OCI-LY7 (cell line): ENCODE measurements around the gene S100A8. TPM values are rescaled to one million over a fixed set of nuclear protein-coding genes. Genes with fewer than 3 reads are reported as not detected.
"Not testable (repeated sequence)": the region's sequence is repeated elsewhere in the genome, so short reads cannot be mapped to it uniquely, and the experiment has no call there.

Source experiments
- BruUV-seq: library from RNA; stranded (reverse); fragments of 400-500 nt; replicated peaks from 2 replicates; lab custom pipeline; 2021; lab: Mats Ljungman, UMichigan
- CTCF ChIA-PET: fragments of 300-600 bp; sonication (Branson Sonifier 250); formaldehyde crosslinking; loops from one replicate; lab custom pipeline; 2022; ENCODE audit warnings: antibody characterized with exemption; ENCODE audit not compliant: unreplicated experiment; lab: Charles Lee
- POLR2A ChIA-PET: fragments of 300-600 bp; sonication (Branson Sonifier 250); formaldehyde crosslinking; loops from one replicate; lab custom pipeline; 2022; ENCODE audit warnings: antibody characterized with exemption; lab: Charles Lee
- DNase-seq: peaks from one replicate; pipeline ENCODE4 v3.0.0-alpha.2; 2015; ENCODE audit warnings: low spot score
- H2AFZ ChIP-seq: fragments of 200-600 bp; sonication (generic), shearing (Covaris generic); 2 replicates; pipeline ENCODE4 v1.6.1; 2014; ENCODE audit warnings: mild to moderate bottlenecking, antibody characterized with exemption, low read length, moderate library complexity
- H3K27ac ChIP-seq: fragments of 200-600 bp; sonication (generic); 2 replicates; pipeline ENCODE4 v1.5.1; 2014; ENCODE audit warnings: mixed run types, low read depth, mild to moderate bottlenecking, moderate library complexity, low read length, inconsistent platforms; ENCODE audit not compliant: poor library complexity, severe bottlenecking
- H3K36me3 ChIP-seq: fragments of 200-600 bp; sonication (generic); 2 replicates; pipeline ENCODE4 v1.6.1; 2014; ENCODE audit warnings: mild to moderate bottlenecking, antibody characterized with exemption, low read length, moderate library complexity, mixed read lengths; ENCODE audit not compliant: insufficient read depth
- H3K4me1 ChIP-seq: fragments of 200-600 bp; sonication (generic); 2 replicates; pipeline ENCODE4 v1.5.1; 2014; ENCODE audit warnings: mild to moderate bottlenecking, low read length; ENCODE audit not compliant: insufficient read depth, poor library complexity, severe bottlenecking
- H3K4me2 ChIP-seq: fragments of 200-600 bp; sonication (generic); 2 replicates; pipeline ENCODE4 v1.6.1; 2014; ENCODE audit warnings: mild to moderate bottlenecking, low read length
- H3K4me3 ChIP-seq: fragments of 200-600 bp; sonication (generic); 2 replicates; pipeline ENCODE4 v1.5.1; 2014; ENCODE audit warnings: mild to moderate bottlenecking, low read depth, low read length; ENCODE audit not compliant: poor library complexity, severe bottlenecking
- H3K79me2 ChIP-seq: fragments of 200-600 bp; sonication (generic); 2 replicates; pipeline ENCODE4 v1.6.1; 2016; ENCODE audit warnings: low read depth, mild to moderate bottlenecking, low read length, moderate library complexity, mixed read lengths; ENCODE audit not compliant: insufficient read depth
- H3K9me2 ChIP-seq: fragments of 200-600 bp; sonication (generic); 2 replicates; pipeline ENCODE4 v1.6.1; 2016; ENCODE audit warnings: mild to moderate bottlenecking, low read length, mixed read lengths; ENCODE audit not compliant: insufficient read depth
- H3K9me3 ChIP-seq: fragments of 200-600 bp; sonication (generic); 2 replicates; pipeline ENCODE4 v1.6.1; 2014; ENCODE audit warnings: mild to moderate bottlenecking, mixed run types, low read length, mixed read lengths
- H4K20me1 ChIP-seq: fragments of 200-600 bp; sonication (generic); 2 replicates; pipeline ENCODE4 v1.6.1; 2014; ENCODE audit warnings: mild to moderate bottlenecking, antibody characterized with exemption, low read length, moderate library complexity, mixed read lengths; ENCODE audit not compliant: insufficient read depth
- CTCF ChIP-seq: fragments of 200-600 bp; sonication (generic); conservative IDR thresholded peaks from 2 replicates; pipeline ENCODE4 v1.5.1; 2014; ENCODE audit warnings: mild to moderate bottlenecking, antibody characterized with exemption, low read length, moderate library complexity, mixed read lengths
- EZH2phosphoT487 ChIP-seq: fragments of 200-600 bp; sonication (generic); IDR thresholded peaks from 2 replicates; pipeline ENCODE4 v1.6.1; 2018; ENCODE audit warnings: low read depth, borderline replicate concordance, mild to moderate bottlenecking, mixed run types, antibody characterized with exemption, low read length, moderate library complexity, mixed read lengths
- intact Hi-C: fragments of 100-400 bp; cut with micrococcal nuclease; formaldehyde crosslinking; loops from one replicate; pipeline ENCODE4 v1.10.0; 2022; ENCODE audit not compliant: unreplicated experiment
- total RNA-seq, 2 experiments: library from RNA; depleted of rRNA in 1 of 2; stranded (reverse); fragments of >200 nt in 1 of 2; shearing (Covaris generic) in 1 of 2; gene quantifications; 2 replicates each; pipeline ENCODE4 v1.2.3, GENCODE V29; 2014 to 2022

S100A8 gene
- total RNA-seq, 2 experiments from 2014 or later = not detected

- Histone ChIP-seq H3K9me2 (no peaks in the 10 kb centered on the region), H3K79me2 (no peaks in the 10 kb centered on the region), H3K9me3 (no peaks in the 10 kb centered on the region), H3K36me3 (no peaks in the 10 kb centered on the region), H4K20me1 (no peaks in the 10 kb centered on the region), H2AFZ (no peak overlapping the region), H3K4me2 (no peak overlapping the region), H3K4me3 (no peak overlapping the region), H3K4me1 (no peaks in the 10 kb centered on the region), H3K27ac (no peak overlapping the region)
- DNase-seq = no peak
- no TSS peak for BruUV-seq
- intact Hi-C loops = no loop called here
- CTCF ChIA-PET = no interaction called here
- no peak for TF ChIP-seq CTCF
- TF ChIP-seq EZH2phosphoT487 = no peak
- POLR2A ChIA-PET = no interaction called here
These were observed 26.4 kb upstream of the S100A8 start for GRCh38 chr1:153417136-153417888.

- Histone ChIP-seq H3K79me2 (no peaks in the 10 kb centered on the region), H3K9me2 (no peaks in the 10 kb centered on the region), H3K4me2 (no peak within 1 kb of the TSS), H3K9me3 (no peaks in the 10 kb centered on the region), H3K36me3 (no peaks in the 10 kb centered on the region), H4K20me1 (no peaks in the 10 kb centered on the region), H3K4me3 (no peak within 1 kb of the TSS), H2AFZ (no peak within 1 kb of the TSS), H3K27ac (no peak within 1 kb of the TSS), H3K4me1 (no peaks in the 10 kb centered on the region)
- TF ChIP-seq CTCF (no peak), EZH2phosphoT487 (no peak)
- CTCF ChIA-PET = no interaction called here
- no peak for DNase-seq
- BruUV-seq = no TSS peak
- POLR2A ChIA-PET = no interaction called here
- intact Hi-C loops = no loop called here
These were observed 25.1 kb upstream of the S100A8 start, which contains the start of gene S100A7A for GRCh38 chr1:153415850-153416570. TSS of gene S100A7A (plus strand) at chr1:153416520. CDS start at chr1:153418083, 1,563 bp downstream.

- H4K20me1 ChIP-seq, H3K36me3 ChIP-seq, H2AFZ ChIP-seq, H3K4me3 ChIP-seq, CTCF ChIA-PET, H3K9me2 ChIP-seq, H3K4me2 ChIP-seq, H3K4me1 ChIP-seq, DNase-seq, POLR2A ChIA-PET, intact Hi-C loops, H3K9me3 ChIP-seq, H3K79me2 ChIP-seq, H3K27ac ChIP-seq, BruUV-seq: not testable (repeated sequence)
These were observed 23.1 kb upstream of the S100A8 start for GRCh38 chr1:153413961-153414360.

- BruUV-seq, H3K9me3 ChIP-seq, POLR2A ChIA-PET, H3K79me2 ChIP-seq, intact Hi-C loops, H3K4me1 ChIP-seq, H3K4me2 ChIP-seq, H3K27ac ChIP-seq, H3K36me3 ChIP-seq, H4K20me1 ChIP-seq, H3K4me3 ChIP-seq, DNase-seq, H3K9me2 ChIP-seq, H2AFZ ChIP-seq, CTCF ChIA-PET: not testable (repeated sequence)
These were observed 16.4 kb upstream of the S100A8 start for GRCh38 chr1:153407274-153407673.
